ENCODE measurements around the gene MTMR10. TPM values are rescaled to one million over a fixed set of nuclear protein-coding genes. Genes with fewer than 3 reads are reported as not detected.

Gene MTMR10
- total RNA-seq, 2 donors from 2014 or later: 19.1 to 21.5 TPM

DNA sequence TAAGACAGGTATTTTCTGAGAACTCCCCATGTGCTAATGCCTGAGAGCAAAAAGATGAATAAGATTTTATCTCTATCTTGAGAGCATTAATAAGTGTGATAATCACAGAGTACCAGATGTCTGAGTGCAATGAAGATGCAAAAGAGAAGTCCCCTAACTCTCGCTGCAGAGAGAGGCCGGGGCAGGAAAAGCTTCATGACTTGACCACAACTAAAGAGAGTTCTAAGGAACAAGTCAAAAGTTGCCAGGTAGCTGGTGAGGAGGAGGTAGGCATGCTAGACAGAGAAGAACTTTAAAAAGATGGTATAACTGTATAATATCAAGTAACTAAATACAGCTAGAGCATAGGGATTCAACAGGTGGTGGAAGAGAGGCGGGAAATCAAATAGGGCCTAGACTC, 28.8 kb downstream of the MTMR10 start:
- Mint-ChIP-seq H3K4me1 (ENCODE audit: low read depth in 2 of 2) (peaks cover 5% of the 10 kb centered on the region in 2 donors), H3K4me3 (no peak overlapping the region), H3K9me3 (no peaks in the 10 kb centered on the region), H3K36me3 (peaks cover 19% of the 10 kb centered on the region), H3K27me3 (no peaks in the 10 kb centered on the region), H3K27ac (no peak overlapping the region)
- DNase-seq (ENCODE audit: low spot score): no peak
- no peak for ATAC-seq

DNA sequence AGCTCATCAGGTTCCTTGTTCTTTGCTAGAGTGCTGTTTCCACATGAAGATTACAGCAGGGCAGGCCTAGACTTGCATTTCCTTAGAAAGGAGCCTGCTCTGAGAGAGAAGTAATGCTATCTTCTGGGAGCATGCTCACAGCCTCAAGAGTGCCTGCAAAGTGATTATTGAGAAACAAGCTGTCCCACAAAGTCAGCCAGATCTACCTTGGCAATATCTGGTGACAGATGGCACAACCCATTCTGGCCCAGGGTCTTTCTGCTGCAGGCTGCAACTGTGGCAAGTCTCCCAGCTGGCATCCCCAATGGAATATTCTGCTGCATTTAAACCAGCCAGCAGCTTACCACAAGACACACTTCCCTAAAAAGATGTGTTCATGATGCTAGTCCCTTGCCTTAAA, 29.3 kb downstream of the MTMR10 start:
- ATAC-seq: no peak

DNA sequence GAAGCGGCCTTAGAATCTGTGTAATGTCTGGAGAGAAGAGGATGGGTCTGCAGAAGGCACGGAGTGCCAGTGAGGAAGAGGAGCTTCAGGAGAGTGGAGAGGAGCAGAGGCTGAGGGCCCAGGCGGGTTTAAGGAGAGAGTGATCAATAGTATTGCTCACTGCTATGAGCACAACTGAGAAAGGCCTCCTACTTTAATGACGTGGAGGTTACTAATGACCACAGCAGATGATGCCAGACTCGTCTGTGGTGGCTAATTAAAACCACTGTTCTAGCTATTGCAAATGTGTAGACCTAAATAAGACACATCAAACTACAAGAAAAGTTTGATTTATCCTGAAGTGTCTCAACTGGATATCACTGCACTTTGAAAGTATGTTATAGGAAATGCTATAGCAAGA, 33.2 kb downstream of the MTMR10 start:
- no peak overlapping the region for H3K4me3 Mint-ChIP-seq
- ATAC-seq: no peak

More for the DNA sequence above, 29.3 kb downstream of the MTMR10 start:
- no peaks in the 10 kb centered on the region for H3K27me3 Mint-ChIP-seq
- H3K4me3 Mint-ChIP-seq: no peak overlapping the region
- H3K27ac Mint-ChIP-seq: no peak overlapping the region
- H3K36me3 Mint-ChIP-seq: peaks cover 23% of the 10 kb centered on the region
- H3K9me3 Mint-ChIP-seq: no peaks in the 10 kb centered on the region
- peaks cover 5 to 9% of the 10 kb centered on the region in 2 donors for H3K4me1 Mint-ChIP-seq (ENCODE audit: low read depth in 2 of 2)
- no peak for DNase-seq (ENCODE audit: low spot score)

DNA sequence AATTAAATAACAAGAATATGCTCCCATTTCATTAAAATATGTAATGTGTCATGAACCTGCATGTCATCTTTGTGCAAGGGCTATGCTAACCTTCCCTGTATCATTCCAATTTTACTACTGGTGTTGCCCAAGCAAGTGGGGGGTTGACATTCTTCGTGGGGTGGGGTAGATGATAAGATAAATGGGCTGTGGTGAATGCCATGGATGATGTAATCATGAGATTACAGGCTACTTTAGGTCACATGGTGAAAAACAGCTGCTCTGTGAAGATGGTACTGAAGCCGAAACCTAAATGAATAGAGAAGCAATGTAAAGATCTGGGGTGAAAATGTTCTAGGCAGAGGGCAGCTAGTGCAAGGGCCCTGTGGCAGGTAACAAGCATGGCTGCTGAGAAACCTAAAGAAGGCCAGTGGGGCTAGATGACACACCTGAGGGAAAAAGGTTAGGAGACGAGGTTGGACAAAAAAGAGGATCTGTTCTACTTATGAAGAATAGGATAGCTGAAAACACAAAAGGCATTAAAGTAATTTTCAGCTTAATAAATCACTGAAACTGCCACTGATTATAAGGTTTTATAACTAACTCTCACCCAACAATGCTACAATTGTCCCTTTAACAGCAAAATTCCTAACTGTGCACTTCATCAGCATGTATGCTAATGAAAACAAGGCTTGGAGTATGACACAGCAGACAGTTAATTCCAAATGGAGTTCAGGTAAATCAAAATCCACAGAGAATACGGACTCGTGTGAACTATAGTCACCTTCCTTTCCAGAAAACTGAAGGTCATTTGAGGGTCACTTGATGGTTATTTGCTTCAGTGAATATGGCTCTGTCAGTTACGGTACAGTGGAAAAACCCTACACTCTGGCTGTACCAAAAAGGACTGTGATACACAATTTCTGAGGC, 35.0 kb downstream of the MTMR10 start:
- Mint-ChIP-seq H3K36me3 (peaks cover 29% of the 10 kb centered on the region), H3K9me3 (no peaks in the 10 kb centered on the region), H3K27ac (peak overlapping the region in 1 of 2 donors; percentile 47)

More for the DNA sequence above, 33.2 kb downstream of the MTMR10 start:
- DNase-seq (ENCODE audit: low spot score): no peak
- Mint-ChIP-seq H3K4me1 (ENCODE audit: low read depth in 2 of 2) (peaks cover 13 to 19% of the 10 kb centered on the region in 2 donors), H3K9me3 (no peaks in the 10 kb centered on the region), H3K27me3 (no peaks in the 10 kb centered on the region), H3K27ac (peak overlapping the region in 1 of 2 donors; percentile 19), H3K36me3 (peaks cover 30% of the 10 kb centered on the region)

DNA sequence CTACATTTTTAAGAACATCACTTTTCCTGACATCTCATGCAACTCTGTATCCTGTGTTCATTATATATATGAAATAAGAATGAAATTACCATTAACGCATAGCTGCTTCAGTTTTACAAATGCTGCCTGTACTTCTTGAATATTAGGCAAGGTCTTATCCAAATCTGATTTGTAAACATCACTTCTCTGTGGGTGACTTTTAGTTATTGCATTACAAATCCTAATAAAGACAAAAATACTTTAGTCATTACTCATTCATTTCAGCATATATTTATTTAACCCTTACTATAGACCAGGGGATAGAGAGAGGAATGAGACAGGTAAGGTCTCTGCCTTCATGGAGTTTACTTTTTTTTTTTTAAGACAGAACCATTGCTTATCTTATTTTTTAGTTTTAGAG, 36.8 kb downstream of the MTMR10 start:
- ATAC-seq: no peak
- peaks cover 10 to 19% of the 10 kb centered on the region in 2 donors for H3K4me1 Mint-ChIP-seq (ENCODE audit: low read depth in 2 of 2)
- H3K36me3 Mint-ChIP-seq: peaks cover 31% of the 10 kb centered on the region
- H3K27ac Mint-ChIP-seq: no peak overlapping the region
- no peak for DNase-seq (ENCODE audit: low spot score)
- H3K9me3 Mint-ChIP-seq: no peaks in the 10 kb centered on the region
- H3K27me3 Mint-ChIP-seq: no peaks in the 10 kb centered on the region
- no peak overlapping the region for H3K4me3 Mint-ChIP-seq

More for the DNA sequence above, 35.0 kb downstream of the MTMR10 start:
- peaks cover 10 to 19% of the 10 kb centered on the region in 2 donors for H3K4me1 Mint-ChIP-seq (ENCODE audit: low read depth in 2 of 2)
- H3K4me3 Mint-ChIP-seq: no peak overlapping the region
- no peak for DNase-seq (ENCODE audit: low spot score)
- no peaks in the 10 kb centered on the region for H3K27me3 Mint-ChIP-seq
- no peak for ATAC-seq

DNA sequence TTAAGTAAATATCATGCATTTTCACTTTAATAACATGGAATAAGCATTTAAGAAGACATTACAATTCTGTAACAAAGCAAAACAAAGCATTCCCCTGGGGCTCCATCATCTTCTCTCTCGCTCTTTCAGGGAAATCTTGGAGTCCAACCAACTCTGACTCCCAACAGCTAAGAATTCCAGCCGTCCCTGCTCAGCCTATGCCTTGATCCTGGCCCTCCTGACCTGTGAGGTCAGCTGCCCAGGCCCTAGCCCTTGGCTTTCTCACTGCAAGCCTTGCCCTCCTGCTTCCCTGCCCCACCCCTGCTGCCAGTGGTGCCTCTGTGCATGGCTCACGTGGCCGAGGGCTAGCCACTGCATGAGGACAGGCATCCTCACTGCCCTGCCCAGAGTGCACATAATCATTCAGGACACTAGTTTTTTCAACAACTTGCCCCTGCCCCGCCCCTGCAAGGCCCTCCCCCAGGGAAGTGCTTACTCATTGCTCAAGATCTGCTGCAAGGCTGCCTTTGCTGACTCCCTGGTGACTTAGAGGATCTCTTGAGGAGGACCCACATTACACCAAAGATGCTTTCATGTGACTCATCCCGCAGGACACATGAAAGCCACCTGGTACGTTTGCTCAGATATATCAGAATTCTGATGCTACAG, 37.6 kb downstream of the MTMR10 start:
- peak in 1 of 2 donors; percentile 62 for ATAC-seq
- Mint-ChIP-seq H3K9me3 (no peaks in the 10 kb centered on the region), H3K4me3 (no peak overlapping the region), H3K27ac (peak overlapping the region in 1 of 2 donors; percentile 51), H3K27me3 (no peaks in the 10 kb centered on the region), H3K36me3 (peaks cover 34% of the 10 kb centered on the region), H3K4me1 (ENCODE audit: low read depth in 2 of 2) (peaks cover 10 to 19% of the 10 kb centered on the region in 2 donors)
- DNase-seq (ENCODE audit: low spot score): no peak

DNA sequence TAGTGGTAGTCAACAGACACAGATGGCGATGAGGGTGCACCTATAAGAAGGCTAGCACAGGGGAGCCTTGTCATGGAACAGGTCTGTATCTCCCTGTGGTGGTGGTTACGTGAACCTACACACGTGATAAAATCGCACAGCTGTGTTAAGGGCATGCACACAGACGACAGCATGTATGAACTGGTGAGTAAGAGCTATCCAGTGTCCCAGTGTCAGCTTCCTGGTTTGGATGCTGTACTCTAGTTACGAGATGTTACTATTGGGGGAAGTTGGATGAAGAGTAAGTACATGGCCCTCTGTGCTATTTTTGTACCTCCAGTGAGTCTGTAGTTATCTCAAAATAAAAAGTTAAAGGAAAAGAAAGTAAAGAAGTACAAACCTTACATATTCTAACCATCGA, 38.2 kb downstream of the MTMR10 start:
- Mint-ChIP-seq H3K9me3 (no peaks in the 10 kb centered on the region), H3K4me3 (no peak overlapping the region), H3K36me3 (peaks cover 33% of the 10 kb centered on the region), H3K27ac (no peak overlapping the region), H3K27me3 (no peaks in the 10 kb centered on the region), H3K4me1 (ENCODE audit: low read depth in 2 of 2) (peaks cover 10 to 19% of the 10 kb centered on the region in 2 donors)
- ATAC-seq (no peak), DNase-seq (ENCODE audit: low spot score) (no peak)

DNA sequence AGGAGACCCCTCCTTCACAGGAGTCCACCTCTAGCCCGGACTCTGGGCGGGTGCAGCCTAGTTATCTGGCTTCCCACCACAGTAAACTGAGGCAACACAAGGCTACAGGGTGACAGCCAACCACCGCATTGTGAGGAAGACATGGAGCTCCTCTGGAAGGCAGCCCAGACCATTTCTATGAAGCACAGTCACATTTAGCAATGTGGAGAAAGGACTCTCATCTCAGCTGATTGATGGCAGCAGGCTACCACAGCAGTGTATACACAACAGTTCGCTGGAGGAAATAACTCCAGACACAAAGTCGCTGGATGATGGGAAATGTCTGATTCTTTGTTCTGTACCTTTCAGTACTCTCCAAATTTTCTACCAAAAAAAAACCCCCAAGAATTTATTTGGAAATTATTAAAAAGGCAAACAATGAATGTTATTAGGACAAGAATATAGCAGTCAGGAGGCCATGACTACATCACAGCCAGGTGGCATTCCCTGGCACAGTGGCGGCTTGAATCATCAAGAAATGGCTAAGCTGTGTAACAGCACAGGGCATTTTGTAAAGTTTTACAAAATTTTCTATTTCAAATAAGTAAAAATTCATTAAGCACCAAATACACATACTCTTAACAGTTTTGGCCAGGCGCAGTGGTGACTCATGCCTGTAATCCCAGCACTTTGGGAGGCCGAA, 47.6 kb downstream of the MTMR10 start:
- H3K27ac Mint-ChIP-seq: no peak overlapping the region

DNA sequence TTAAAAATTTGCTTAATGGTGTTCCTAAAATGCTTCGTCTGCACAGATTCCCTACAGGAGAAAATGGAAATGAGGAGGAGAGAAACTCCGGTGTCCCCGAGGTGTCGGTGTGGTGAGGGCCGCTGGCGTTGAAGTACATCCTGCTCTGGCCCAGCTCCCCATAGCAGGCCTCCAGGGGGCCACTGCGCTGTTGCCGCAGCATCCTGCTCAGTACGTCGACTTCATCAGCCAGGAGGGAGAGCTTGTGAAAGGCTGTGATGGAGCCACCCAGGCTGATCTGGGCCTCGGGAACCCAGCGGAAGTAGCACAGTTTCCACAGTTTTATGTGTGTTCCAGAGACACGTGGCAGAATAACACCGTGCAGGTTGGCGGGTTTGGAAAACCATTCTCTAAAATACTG, 49.9 kb downstream of the MTMR10 start:
- Mint-ChIP-seq H3K4me3 (no peak overlapping the region), H3K27ac (no peak overlapping the region)

More for the DNA sequence above, 47.6 kb downstream of the MTMR10 start:
- Mint-ChIP-seq H3K4me1 (ENCODE audit: low read depth in 2 of 2) (no peaks in the 10 kb centered on the region), H3K27me3 (no peaks in the 10 kb centered on the region), H3K4me3 (no peak overlapping the region), H3K36me3 (peaks cover 19% of the 10 kb centered on the region), H3K9me3 (no peaks in the 10 kb centered on the region)
- ATAC-seq (no peak), DNase-seq (ENCODE audit: low spot score) (no peak)

DNA sequence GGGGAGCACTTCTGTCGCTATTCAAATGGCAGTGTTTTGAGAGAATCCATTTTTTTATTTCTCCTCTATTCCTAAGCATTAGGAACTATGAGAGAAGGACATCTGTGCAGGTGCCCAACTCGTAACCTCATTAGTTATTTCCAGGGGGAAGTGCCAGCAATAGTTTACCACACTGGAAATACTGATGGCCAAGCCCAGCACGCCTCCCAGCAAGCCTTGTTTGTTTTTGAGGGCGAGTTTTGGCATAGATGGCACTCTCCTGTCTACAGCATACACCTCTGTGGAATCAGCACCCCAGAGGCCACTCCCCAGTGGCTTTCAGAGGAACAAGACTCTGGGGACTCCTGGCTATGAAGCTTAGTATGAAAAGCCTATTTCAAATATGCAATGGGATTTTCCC, 51.1 kb downstream of the MTMR10 start:
- DNase-seq (ENCODE audit: low spot score) (no peak), ATAC-seq (no peak)
- H3K4me3 Mint-ChIP-seq: no peak overlapping the region
- H3K27ac Mint-ChIP-seq: no peak overlapping the region
- no peaks in the 10 kb centered on the region for H3K27me3 Mint-ChIP-seq
- peaks cover 12% of the 10 kb centered on the region for H3K36me3 Mint-ChIP-seq
- no peaks in the 10 kb centered on the region for H3K9me3 Mint-ChIP-seq
- H3K4me1 Mint-ChIP-seq (ENCODE audit: low read depth in 2 of 2): no peaks in the 10 kb centered on the region

More for the DNA sequence above, 49.9 kb downstream of the MTMR10 start:
- H3K9me3 Mint-ChIP-seq: no peaks in the 10 kb centered on the region
- no peaks in the 10 kb centered on the region for H3K27me3 Mint-ChIP-seq
- DNase-seq (ENCODE audit: low spot score) (no peak), ATAC-seq (no peak)
- H3K36me3 Mint-ChIP-seq: peaks cover 16% of the 10 kb centered on the region
- H3K4me1 Mint-ChIP-seq (ENCODE audit: low read depth in 2 of 2): no peaks in the 10 kb centered on the region

DNA sequence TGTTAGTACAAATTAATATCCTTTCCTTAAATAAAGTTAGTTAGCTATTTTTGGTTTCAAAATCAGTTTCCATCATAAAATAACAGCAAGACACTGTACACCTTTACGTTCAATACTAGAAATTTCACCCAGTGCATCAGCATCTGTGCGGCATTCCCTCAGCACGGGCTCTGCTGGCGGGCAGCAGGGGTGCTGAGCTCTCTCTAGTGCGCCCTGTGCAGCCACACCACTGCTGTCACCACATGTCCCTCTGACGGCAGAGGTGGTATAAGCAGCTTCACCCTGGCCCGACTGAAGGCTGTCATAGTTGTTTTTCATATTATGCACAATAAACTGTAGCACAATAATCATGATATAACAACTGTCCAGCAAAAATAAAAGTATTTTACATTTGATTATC, 52.3 kb downstream of the MTMR10 start:
- Mint-ChIP-seq H3K4me1 (ENCODE audit: low read depth in 2 of 2) (no peaks in the 10 kb centered on the region), H3K4me3 (no peak overlapping the region), H3K27me3 (no peaks in the 10 kb centered on the region), H3K27ac (no peak overlapping the region), H3K9me3 (no peaks in the 10 kb centered on the region), H3K36me3 (peaks cover 12% of the 10 kb centered on the region)
- no peak for ATAC-seq
- DNase-seq (ENCODE audit: low spot score): no peak

DNA sequence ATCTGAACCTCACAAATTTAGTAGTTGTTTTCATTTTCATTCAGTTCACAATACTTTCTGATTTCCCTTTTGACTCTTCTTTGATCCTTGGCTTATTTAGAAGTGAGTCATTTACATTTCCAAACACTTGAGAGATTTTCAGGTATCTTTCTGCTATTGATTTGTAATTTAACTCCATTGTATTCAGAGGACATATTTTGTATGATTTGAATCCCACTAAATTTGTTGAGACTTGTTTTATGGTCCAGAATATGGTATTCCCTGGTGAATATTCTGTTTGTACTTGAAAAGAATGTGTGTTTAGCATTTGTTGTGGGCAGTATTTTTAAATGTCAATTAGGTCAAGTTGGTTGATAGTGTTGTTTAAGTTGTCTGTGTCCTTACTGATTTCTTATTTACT, 58.1 kb downstream of the MTMR10 start:
- no peak for DNase-seq (ENCODE audit: low spot score)
- Mint-ChIP-seq H3K27me3 (no peaks in the 10 kb centered on the region), H3K4me3 (no peak overlapping the region), H3K27ac (no peak overlapping the region), H3K9me3 (no peaks in the 10 kb centered on the region), H3K4me1 (ENCODE audit: low read depth in 2 of 2) (peaks cover 2 to 6% of the 10 kb centered on the region in 2 donors), H3K36me3 (peaks cover 11% of the 10 kb centered on the region)
- no peak for ATAC-seq

DNA sequence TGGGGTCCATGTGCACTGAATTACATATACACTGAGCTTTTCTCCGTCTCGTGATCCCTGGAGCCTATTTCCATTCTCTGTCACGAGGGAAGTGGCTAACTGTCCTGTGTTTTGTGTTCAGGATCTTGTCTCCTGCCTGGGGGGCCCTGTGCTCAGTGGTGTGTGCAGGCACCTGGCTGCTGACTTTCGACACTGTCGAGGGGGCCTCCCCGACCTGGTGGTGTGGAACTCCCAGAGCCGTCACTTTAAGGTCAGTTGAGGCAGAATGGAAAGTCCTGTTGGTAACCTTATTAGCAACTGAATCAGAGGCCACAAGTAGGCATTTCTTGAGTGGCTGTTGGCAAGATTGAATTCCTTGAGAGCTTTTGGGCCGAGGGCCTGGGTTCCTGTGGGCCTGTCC, 61.0 kb downstream of the MTMR10 start:
- peaks cover 7% of the 10 kb centered on the region for H3K36me3 Mint-ChIP-seq
- no peak for ATAC-seq
- H3K4me1 Mint-ChIP-seq (ENCODE audit: low read depth in 2 of 2): peaks cover 2 to 6% of the 10 kb centered on the region in 2 donors
- H3K27me3 Mint-ChIP-seq: no peaks in the 10 kb centered on the region
- H3K9me3 Mint-ChIP-seq: no peaks in the 10 kb centered on the region
- H3K27ac Mint-ChIP-seq: no peak overlapping the region
- H3K4me3 Mint-ChIP-seq: no peak overlapping the region
- no peak for DNase-seq (ENCODE audit: low spot score)

DNA sequence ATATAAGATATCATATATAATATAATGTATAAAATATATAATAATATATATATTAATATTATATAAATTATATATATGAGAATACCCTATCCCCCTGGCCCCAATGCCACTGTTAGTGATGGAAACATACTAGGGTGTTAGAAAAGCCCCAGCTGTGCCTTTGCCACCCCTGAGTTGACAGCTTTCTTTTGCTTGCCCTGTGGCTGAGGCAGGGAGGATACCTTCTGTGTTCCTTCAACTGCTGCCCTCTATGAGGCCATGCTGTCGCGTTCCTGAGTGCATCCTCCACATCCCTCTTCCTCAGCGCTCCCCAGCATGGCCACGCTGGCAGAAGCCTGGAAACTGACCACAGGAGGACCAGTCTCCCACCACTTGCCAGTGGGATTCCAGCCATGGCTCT, 61.4 kb downstream of the MTMR10 start:
- H3K4me1 Mint-ChIP-seq (ENCODE audit: low read depth in 2 of 2): peaks cover 2 to 6% of the 10 kb centered on the region in 2 donors
- H3K27ac Mint-ChIP-seq: no peak overlapping the region
- H3K4me3 Mint-ChIP-seq: no peak overlapping the region
- ATAC-seq: no peak
- H3K36me3 Mint-ChIP-seq: peaks cover 7% of the 10 kb centered on the region
- no peaks in the 10 kb centered on the region for H3K27me3 Mint-ChIP-seq
- no peaks in the 10 kb centered on the region for H3K9me3 Mint-ChIP-seq
- no peak for DNase-seq (ENCODE audit: low spot score)
